GM19043 (cell line): ENCODE data around the gene IRS2.

Source experiments
- ATAC-seq: cut with Tn5 transposase; IDR thresholded peaks from one replicate; pipeline ENCODE4 v1.9.1; 2021; ENCODE audit warnings: low read depth; ENCODE audit not compliant: unreplicated experiment

Gene IRS2

GRCh38 chr13:109761695-109762094, 24.7 kb downstream of the IRS2 start:
- no peak for ATAC-seq

- ATAC-seq, result no peak
These were observed 25.4 kb downstream of the IRS2 start for GRCh38 chr13:109760951-109761350.

GRCh38 chr13:109760402-109760801, 26.0 kb downstream of the IRS2 start:
- no peak for ATAC-seq

- no peak for ATAC-seq
These were observed 26.8 kb downstream of the IRS2 start for GRCh38 chr13:109759609-109760008.

- ATAC-seq, result no peak
These were observed 27.4 kb downstream of the IRS2 start for GRCh38 chr13:109758937-109759480.

- ATAC-seq, result no peak
These were observed 29.6 kb downstream of the IRS2 start for GRCh38 chr13:109756778-109757177.

GRCh38 chr13:109755997-109756396, 30.4 kb downstream of the IRS2 start:
- no peak for ATAC-seq

GRCh38 chr13:109755551-109755950, 30.8 kb downstream of the IRS2 start:
- no peak for ATAC-seq

GRCh38 chr13:109751477-109751876, 34.9 kb downstream of the IRS2 start:
- no peak for ATAC-seq

GRCh38 chr13:109750221-109750775, 36.1 kb downstream of the IRS2 start:
- no peak for ATAC-seq

GRCh38 chr13:109749365-109749764, 37.0 kb downstream of the IRS2 start:
- ATAC-seq, result no peak

GRCh38 chr13:109748677-109749076, 37.7 kb downstream of the IRS2 start:
- ATAC-seq, result no peak

GRCh38 chr13:109747524-109747923, 38.9 kb downstream of the IRS2 start:
- ATAC-seq, result no peak

- no peak for ATAC-seq
These were observed 40.0 kb downstream of the IRS2 start for GRCh38 chr13:109746364-109746763.

GRCh38 chr13:109745702-109746101, 40.7 kb downstream of the IRS2 start:
- no peak for ATAC-seq

- no peak for ATAC-seq
These were observed 41.3 kb downstream of the IRS2 start for GRCh38 chr13:109745060-109745459.

GRCh38 chr13:109744512-109745051, 41.8 kb downstream of the IRS2 start:
- ATAC-seq, result no peak

GRCh38 chr13:109743706-109744453, 42.5 kb downstream of the IRS2 start:
- ATAC-seq, result peak; percentile 97

GRCh38 chr13:109741966-109742365, 44.4 kb downstream of the IRS2 start:
- ATAC-seq, result no peak

- no peak for ATAC-seq
These were observed 45.7 kb downstream of the IRS2 start for GRCh38 chr13:109740721-109741120.

GRCh38 chr13:109740121-109740520, 46.3 kb downstream of the IRS2 start:
- no peak for ATAC-seq

GRCh38 chr13:109738298-109738746, 48.1 kb downstream of the IRS2 start:
- ATAC-seq, result no peak
